Astrocyte (in vitro differentiated cells and primary cell): ENCODE results near the gene CHD5.

ENCODE experiments used
- CTCF ChIP-seq: IDR thresholded peaks from 2 replicates; pipeline ENCODE4 v1.5.1; 2011; ENCODE audit warnings: low read depth, mild to moderate bottlenecking, inconsistent platforms, low read length, moderate library complexity; ENCODE audit not compliant: insufficient read depth
- EZH2 ChIP-seq: IDR thresholded peaks from 2 replicates; pipeline ENCODE4 v1.6.1; 2012; ENCODE audit warnings: mild to moderate bottlenecking, low read length, inconsistent platforms; ENCODE audit not compliant: insufficient read depth

GRCh38 chr1:6221210-6221784 is 41.2 kb upstream of the CHD5 start:
- TF ChIP-seq CTCF: no peak
- no peak for TF ChIP-seq EZH2
